NCI-H526 (cell line): Measurements from ENCODE around the gene GAMT.

Experiments used
- DNase-seq, 2 experiments: peaks; one replicate each; lab custom pipeline; 2025; lab: John Stamatoyannopoulos, UW

GAMT gene

GRCh38 chr19:1418951-1419738, 17.8 kb upstream of the GAMT start:
- DNase-seq: no peak

GRCh38 chr19:1418496-1418775, 17.1 kb upstream of the GAMT start:
- DNase-seq: no peak

GRCh38 chr19:1417681-1418495, 16.5 kb upstream of the GAMT start:
- DNase-seq: no peak

GRCh38 chr19:1417145-1417544, 15.8 kb upstream of the GAMT start:
- DNase-seq: peak in 1 of 2 experiments; percentile 35

GRCh38 chr19:1416014-1416841, 14.9 kb upstream of the GAMT start:
- no peak for DNase-seq

GRCh38 chr19:1412995-1413800, 11.9 kb upstream of the GAMT start:
- peak in 1 of 2 experiments; percentile 25 for DNase-seq

- DNase-seq: no peak
These were observed 11.1 kb upstream of the GAMT start for GRCh38 chr19:1412323-1412923.

- DNase-seq: peak in 1 of 2 experiments; percentile 58
These were observed 10.2 kb upstream of the GAMT start for GRCh38 chr19:1411255-1412191.

- DNase-seq: no peak
These were observed 9.4 kb upstream of the GAMT start for GRCh38 chr19:1410789-1411188.

- no peak for DNase-seq
These were observed 8.9 kb upstream of the GAMT start for GRCh38 chr19:1410136-1410786.

- DNase-seq: no peak
These were observed 8.1 kb upstream of the GAMT start for GRCh38 chr19:1409204-1410005.

- peak in 1 of 2 experiments; percentile 43 for DNase-seq
These were observed 7.2 kb upstream of the GAMT start for GRCh38 chr19:1408300-1409203.

GRCh38 chr19:1407528-1408299, 6.4 kb upstream of the GAMT start, which contains the start of gene DAZAP1:
Gene DAZAP1 (plus strand): TSS chr19:1407586. CDS start chr19:1407774, 188 bp downstream.
- DNase-seq: no peak

- DNase-seq: peak; percentile 83 to 97
These were observed 5.6 kb upstream of the GAMT start for GRCh38 chr19:1406774-1407527.

GRCh38 chr19:1402411-1403070, 1.2 kb upstream of the GAMT start:
- DNase-seq: no peak

- DNase-seq: no peak
These were observed 511 bp upstream of the GAMT start for GRCh38 chr19:1401889-1402217.
